HEK293T (cell line): ENCODE measurements around the gene SYNE1.

Source experiments
- CTCF ChIA-PET: fragments of 350-600 bp; formaldehyde crosslinking; extraction: SDS; loops from one replicate; lab custom pipeline; 2021; ENCODE audit warnings: antibody characterized with exemption, inconsistent platforms; lab: Yijun Ruan, JAX
- POLR2A ChIA-PET: fragments of 350-600 bp; formaldehyde crosslinking; extraction: SDS; loops from one replicate; lab custom pipeline; 2020; ENCODE audit warnings: antibody characterized with exemption, inconsistent platforms; lab: Yijun Ruan, JAX
- DNase-seq: peaks from one replicate; pipeline ENCODE4 v3.0.0; 2012; ENCODE audit warnings: mixed read lengths; ENCODE audit errors: extremely low spot score
- ARNT ChIP-seq: fragments of 450-650 bp; IDR thresholded peaks from 2 replicates; pipeline ENCODE4 v1.6.1; 2017; ENCODE audit warnings: mild to moderate bottlenecking
- BHLHE40 ChIP-seq: fragments of 450-650 bp; IDR thresholded peaks from 2 replicates; pipeline ENCODE4 v1.6.1; 2016; ENCODE audit warnings: mild to moderate bottlenecking, moderate library complexity, borderline replicate concordance
- CTBP1 ChIP-seq: fragments of 450-650 bp; IDR thresholded peaks from 2 replicates; pipeline ENCODE4 v1.6.1; 2016; ENCODE audit warnings: borderline replicate concordance
- ELF4 ChIP-seq: fragments of 450-650 bp; IDR thresholded peaks from 2 replicates; pipeline ENCODE4 v1.6.1; 2017; ENCODE audit warnings: antibody characterized with exemption
- FOXA1 ChIP-seq: fragments of 450-650 bp; IDR thresholded peaks from 2 replicates; pipeline ENCODE4 v1.6.1; 2016; ENCODE audit warnings: mild to moderate bottlenecking
- FOXK2 ChIP-seq: fragments of 450-650 bp; IDR thresholded peaks from 2 replicates; pipeline ENCODE4 v1.6.1; 2016; ENCODE audit warnings: mild to moderate bottlenecking
- FOXM1 ChIP-seq: fragments of 450-650 bp; IDR thresholded peaks from 2 replicates; pipeline ENCODE4 v1.6.1; 2017; ENCODE audit warnings: mild to moderate bottlenecking, borderline replicate concordance
- HDGF ChIP-seq: fragments of 450-650 bp; IDR thresholded peaks from 2 replicates; pipeline ENCODE4 v1.6.1; 2017; ENCODE audit warnings: antibody characterized with exemption, borderline replicate concordance
- L3MBTL2 ChIP-seq: fragments of 450-650 bp; conservative IDR thresholded peaks from 2 replicates; pipeline ENCODE4 v1.6.1; 2016; ENCODE audit warnings: mild to moderate bottlenecking
- LEF1 ChIP-seq: fragments of 450-650 bp; IDR thresholded peaks from 2 replicates; pipeline ENCODE4 v1.6.1; 2017; ENCODE audit warnings: mild to moderate bottlenecking, borderline replicate concordance
- NFRKB ChIP-seq: fragments of 450-650 bp; IDR thresholded peaks from 2 replicates; pipeline ENCODE4 v1.6.1; 2016; ENCODE audit warnings: mild to moderate bottlenecking, moderate library complexity
- PKNOX1 ChIP-seq: fragments of 450-650 bp; IDR thresholded peaks from 2 replicates; pipeline ENCODE4 v1.6.1; 2016
- SP1 ChIP-seq: fragments of 450-650 bp; IDR thresholded peaks from 2 replicates; pipeline ENCODE4 v1.6.1; 2017
- SUZ12 ChIP-seq: fragments of 450-650 bp; IDR thresholded peaks from 2 replicates; pipeline ENCODE4 v1.6.1; 2016; ENCODE audit warnings: mild to moderate bottlenecking
- TARDBP ChIP-seq: fragments of 450-650 bp; IDR thresholded peaks from 2 replicates; pipeline ENCODE4 v1.6.1; 2016
- ZNF384 ChIP-seq: fragments of 450-650 bp; IDR thresholded peaks from 2 replicates; pipeline ENCODE4 v1.6.1; 2016

SYNE1 gene

DNA sequence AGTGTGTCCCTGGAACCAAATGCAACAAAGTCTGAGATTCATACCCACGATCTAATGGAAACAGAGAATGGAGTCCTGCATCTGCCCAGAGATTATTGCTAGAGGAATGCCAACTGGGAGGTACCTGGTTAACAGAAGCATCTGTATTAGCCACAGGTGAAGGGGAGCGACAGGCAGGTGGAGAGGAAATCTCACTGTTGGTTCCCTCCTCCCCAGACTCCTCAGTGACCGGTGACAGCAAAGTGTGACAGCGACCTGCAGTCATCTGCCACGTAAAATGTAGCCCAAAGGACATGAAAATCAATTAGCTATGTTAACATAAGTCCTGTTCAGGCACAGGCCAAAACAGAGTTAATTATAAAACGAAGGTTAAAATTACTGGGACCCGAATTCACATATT, 336.6 kb downstream of the SYNE1 start:
- ChIA-PET POLR2A (interaction anchor here (1.9 to 2.7 kb wide), 2 partner anchors 17 to 80 kb away, joined by 11 to 22 read pairs; no protein-coding TSS in a partner anchor), CTCF (no interaction called here)
- TF ChIP-seq CTBP1 (no peak), HDGF (no peak), ELF4 (no peak), SP1 (no peak), L3MBTL2 (no peak), PKNOX1 (no peak), FOXA1 (no peak), BHLHE40 (no peak), NFRKB (no peak), FOXK2 (no peak), ZNF384 (no peak), ARNT (no peak), LEF1 (no peak), TARDBP (no peak), FOXM1 (no peak)

GRCh38 chr6:152298848-152299735, 338.1 kb downstream of the SYNE1 start:
- ChIA-PET CTCF (no interaction called here), POLR2A (no interaction called here)
- DNase-seq = no peak
- TF ChIP-seq ELF4 (no peak), CTBP1 (no peak)

More for the DNA sequence above, 336.6 kb downstream of the SYNE1 start:
- no peak for DNase-seq

DNA sequence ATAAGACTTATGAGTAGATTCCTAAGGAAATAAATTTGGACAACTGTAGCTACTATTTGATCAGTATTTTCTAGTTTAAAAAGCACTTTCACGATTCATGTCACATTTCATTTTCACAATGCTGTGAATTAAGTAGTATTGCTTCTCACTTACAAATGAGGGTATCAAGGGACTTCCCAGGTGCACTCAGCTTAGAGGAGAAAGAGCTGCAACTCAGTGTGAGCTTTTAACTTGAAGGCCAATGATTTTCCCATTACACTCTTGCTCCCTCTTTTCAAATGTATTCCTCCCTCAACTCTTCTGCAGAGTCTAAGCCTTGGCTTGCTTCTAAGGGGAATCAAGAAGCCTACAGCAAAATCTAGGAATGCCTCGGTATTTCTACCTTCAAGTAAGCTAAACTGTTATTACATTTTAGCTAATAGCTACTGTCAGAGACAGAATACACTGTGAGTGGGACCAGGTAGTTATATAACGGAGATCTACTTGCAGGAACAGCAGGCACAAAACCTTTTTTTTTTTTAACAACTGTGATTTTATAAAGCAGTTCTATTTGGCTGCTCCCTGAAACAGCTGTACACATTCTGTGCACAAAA, 339.0 kb downstream of the SYNE1 start:
- DNase-seq = no peak
- TF ChIP-seq LEF1 = no peak
- TF ChIP-seq FOXK2 = no peak
- no peak for TF ChIP-seq ARNT
- TF ChIP-seq CTBP1 = no peak
- TF ChIP-seq TARDBP = no peak
- TF ChIP-seq NFRKB = no peak
- no peak for TF ChIP-seq FOXA1
- no peak for TF ChIP-seq HDGF
- no peak for TF ChIP-seq ELF4
- TF ChIP-seq ZNF384 = no peak
- TF ChIP-seq PKNOX1 = no peak
- TF ChIP-seq SUZ12 = no peak
- TF ChIP-seq SP1 = no peak
- no peak for TF ChIP-seq FOXM1
- ChIA-PET POLR2A (no interaction called here), CTCF (no interaction called here)

DNA sequence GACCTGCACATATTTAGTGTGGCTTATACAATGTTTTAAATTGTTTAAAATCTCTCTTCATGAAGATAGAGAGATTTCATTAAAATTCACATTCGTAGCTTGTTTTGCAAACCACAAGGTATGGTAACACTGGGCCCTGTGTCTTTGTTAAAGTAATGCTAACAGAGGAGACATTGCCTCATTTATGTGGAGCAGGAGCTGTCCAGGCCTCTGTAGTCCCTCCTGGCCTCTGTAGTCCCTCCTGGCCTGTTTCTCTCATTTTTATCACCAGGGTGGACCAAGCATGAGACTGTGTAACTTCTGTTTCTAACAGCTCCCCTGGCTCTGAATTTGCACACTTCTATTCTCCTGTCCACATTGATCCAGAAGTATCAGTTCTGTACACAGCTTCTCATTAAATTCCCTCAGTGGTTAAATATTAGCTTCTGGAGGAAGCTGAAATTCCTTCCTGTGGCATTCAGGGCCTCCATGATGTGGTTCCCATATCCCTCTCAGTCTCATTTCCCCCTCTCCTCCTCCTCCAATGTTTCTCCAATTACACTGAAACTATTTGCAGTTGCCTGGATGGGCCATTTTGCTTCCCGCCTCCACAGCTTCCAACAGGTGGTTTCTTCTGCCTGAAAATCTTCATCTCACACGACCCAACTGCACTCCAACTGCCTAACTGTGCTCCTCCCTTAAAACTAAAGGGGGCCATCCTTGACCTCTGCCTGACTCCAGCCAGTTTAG, 340.4 kb downstream of the SYNE1 start:
- POLR2A ChIA-PET = no interaction called here
- TF ChIP-seq LEF1 (no peak), PKNOX1 (no peak), FOXK2 (no peak), ZNF384 (no peak), ELF4 (no peak), SP1 (no peak), CTBP1 (no peak), ARNT (no peak), L3MBTL2 (no peak), FOXA1 (no peak), NFRKB (no peak), BHLHE40 (no peak), FOXM1 (no peak)
- no peak for DNase-seq
- CTCF ChIA-PET = interaction anchor here (1.1 kb wide), 1 partner anchor 42 kb away, joined by 5 read pairs; no protein-coding TSS in a partner anchor

DNA sequence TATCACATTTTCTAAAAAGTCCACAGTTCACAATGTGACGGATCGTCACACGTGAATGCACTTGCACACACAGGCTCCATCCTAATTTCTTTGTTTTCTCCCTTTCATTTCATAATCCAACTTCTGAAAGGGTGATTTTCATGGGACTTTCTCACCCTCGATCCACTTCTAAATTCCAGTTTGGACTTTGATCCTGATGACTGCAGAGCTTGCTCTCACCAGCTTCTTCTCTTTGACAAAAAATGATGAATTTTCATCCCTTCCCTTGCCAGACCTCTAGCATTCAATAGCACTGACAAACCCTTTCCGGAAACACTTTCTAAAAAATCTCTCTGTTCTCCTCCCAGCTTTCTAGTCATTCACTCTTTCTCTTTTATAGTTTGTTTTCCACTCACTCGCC, 341.2 kb downstream of the SYNE1 start:
- TF ChIP-seq FOXK2 (no peak), FOXM1 (no peak), SP1 (no peak)
- ChIA-PET CTCF (interaction anchor here (1.1 kb wide), 1 partner anchor 43 kb away, joined by 5 read pairs; no protein-coding TSS in a partner anchor), POLR2A (no interaction called here)

GRCh38 chr6:152295346-152295745, 341.8 kb downstream of the SYNE1 start:
- CTCF ChIA-PET = interaction anchor here (1.1 kb wide), 1 partner anchor 43 kb away, joined by 5 read pairs; no protein-coding TSS in a partner anchor
- no peak for TF ChIP-seq HDGF
- TF ChIP-seq FOXA1 = no peak
- no peak for TF ChIP-seq BHLHE40
- no peak for TF ChIP-seq FOXK2
- no peak for TF ChIP-seq SUZ12
- TF ChIP-seq TARDBP = no peak
- no peak for TF ChIP-seq ELF4
- no peak for TF ChIP-seq SP1
- no peak for TF ChIP-seq ZNF384
- no peak for TF ChIP-seq L3MBTL2
- no peak for TF ChIP-seq CTBP1
- no peak for TF ChIP-seq LEF1
- no peak for TF ChIP-seq FOXM1
- no peak for TF ChIP-seq ARNT
- TF ChIP-seq PKNOX1 = no peak
- no peak for DNase-seq
- POLR2A ChIA-PET = no interaction called here

More for the DNA sequence above, 341.2 kb downstream of the SYNE1 start:
- no peak for DNase-seq
